GM12864 (cell line): ENCODE results near the gene WDR62.

Experiments used
- DNase-seq: peaks from one replicate; pipeline ENCODE4 v3.0.0-alpha.2; 2011; ENCODE audit warnings: low read depth
- H3K4me3 ChIP-seq: 2 replicates; pipeline ENCODE4 v1.5.1; 2011; ENCODE audit warnings: mild to moderate bottlenecking, low read depth, low read length, control low read depth
- CTCF ChIP-seq: IDR thresholded peaks from 2 replicates; pipeline ENCODE4 v1.5.1; 2011; ENCODE audit warnings: low read depth, mild to moderate bottlenecking, moderate library complexity, low read length, control low read depth, inconsistent platforms; ENCODE audit errors: missing control alignments

WDR62 gene

GRCh38 chr19:36013280-36014011, 41.3 kb upstream of the WDR62 start:
- no peak for TF ChIP-seq CTCF
- H3K4me3 ChIP-seq: peak overlapping the region; percentile 95
- no peak for DNase-seq

DNA sequence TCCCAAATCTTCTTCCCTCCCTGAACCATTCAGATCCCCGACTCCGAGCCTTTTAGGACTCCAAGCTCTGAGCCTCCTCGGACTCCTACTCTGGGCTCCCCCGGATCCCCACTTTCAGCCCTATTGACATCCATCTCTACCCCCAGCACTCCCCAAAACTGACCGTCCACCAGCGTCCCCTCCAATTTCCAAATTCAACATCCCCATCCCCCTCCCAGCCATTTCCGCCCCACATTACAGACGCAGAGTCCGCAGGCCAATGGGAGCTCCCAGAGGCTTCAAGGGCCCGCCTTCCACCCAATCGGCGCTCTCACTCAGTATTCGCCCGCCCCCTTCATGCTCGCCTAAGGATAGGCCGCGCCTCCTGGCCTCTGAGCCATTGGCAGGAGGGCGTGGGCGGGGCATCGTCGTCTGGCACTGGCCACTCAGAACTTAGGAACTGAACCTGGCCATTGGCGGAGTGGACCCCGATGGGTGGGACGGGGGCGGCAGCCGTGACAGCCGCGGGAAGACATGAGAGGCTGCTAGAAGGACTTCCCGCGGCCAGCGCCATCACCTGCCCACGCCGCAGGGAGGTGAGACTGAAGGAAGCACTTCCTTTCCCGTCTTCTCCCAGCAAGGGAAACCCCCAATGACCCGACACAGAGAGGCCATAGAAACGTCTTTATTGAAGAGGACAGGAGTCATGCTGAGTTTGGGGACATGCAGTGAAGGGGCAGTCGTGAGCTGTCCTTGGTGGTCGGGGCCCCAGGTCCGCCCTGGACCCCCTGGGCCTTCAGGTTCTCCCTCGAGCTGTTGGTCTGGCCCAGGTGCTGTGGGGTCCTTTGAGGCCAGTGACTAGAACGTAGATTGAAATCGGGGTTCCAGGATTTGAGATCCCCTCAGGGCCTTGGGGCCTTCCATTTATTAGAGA, 40.4 kb upstream of the WDR62 start, which contains the start of gene ALKBH6:
ALKBH6 (minus strand) TSS at position 202 of the 913 bp plus-strand sequence. CDS start 816 bp downstream, outside the sequence.
- H3K4me3 ChIP-seq: peak within 1 kb of the TSS; percentile 95
- no peak for TF ChIP-seq CTCF
- DNase-seq: peak; percentile 95

DNA sequence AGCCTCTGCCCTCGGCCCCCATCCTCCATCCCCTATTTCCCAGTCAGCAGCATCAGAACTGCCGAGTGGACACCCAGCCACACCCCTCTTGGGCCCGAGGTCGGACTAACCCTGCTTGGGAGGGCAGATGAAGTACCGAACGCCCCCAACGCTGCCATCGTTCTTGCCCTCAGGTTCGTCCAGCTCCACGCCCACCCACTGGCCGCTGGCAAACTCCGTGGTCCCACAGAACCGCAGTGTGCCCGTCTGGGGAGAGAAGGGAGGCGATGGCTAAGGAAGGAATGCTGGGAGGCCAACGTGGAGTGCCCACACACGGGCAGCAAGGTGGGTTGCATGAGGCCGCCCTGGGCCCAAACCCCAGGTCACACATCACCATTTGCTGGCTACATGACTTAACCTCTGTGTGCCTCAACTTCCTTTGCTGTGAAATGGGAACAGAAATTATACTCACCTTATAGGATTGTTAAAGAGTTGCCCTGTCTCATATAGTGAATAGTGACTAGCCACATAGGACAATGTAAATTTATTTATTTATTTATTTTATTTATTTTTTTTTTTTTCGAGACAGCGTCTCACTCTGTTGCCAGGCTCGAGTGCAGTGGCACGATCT, 35.5 kb upstream of the WDR62 start:
- TF ChIP-seq CTCF: no peak
- no peak for DNase-seq
- H3K4me3 ChIP-seq: no peak overlapping the region

GRCh38 chr19:36023432-36023831, 31.3 kb upstream of the WDR62 start:
- TF ChIP-seq CTCF: no peak
- DNase-seq: no peak
- H3K4me3 ChIP-seq: no peak overlapping the region

DNA sequence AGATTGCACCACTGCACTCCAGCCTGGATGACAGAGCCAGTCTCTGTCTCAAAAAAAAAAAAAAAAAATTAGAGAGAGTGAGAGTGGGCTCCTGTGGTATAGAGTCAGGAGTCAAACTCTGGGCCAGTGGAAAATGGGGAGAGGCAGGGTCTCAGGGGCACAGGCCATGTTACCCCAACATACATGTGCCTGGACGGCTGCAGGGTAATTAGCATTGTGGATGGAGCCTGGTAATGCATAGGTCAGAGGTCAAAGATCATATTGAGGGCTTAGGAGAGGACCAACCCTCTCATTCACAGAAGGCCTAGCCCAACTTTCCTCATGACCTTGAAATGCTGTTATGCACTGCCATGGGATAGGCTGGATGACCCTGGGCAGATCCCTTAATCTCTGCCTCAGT, 29.2 kb upstream of the WDR62 start:
- H3K4me3 ChIP-seq: no peak overlapping the region
- TF ChIP-seq CTCF: no peak
- DNase-seq: no peak

DNA sequence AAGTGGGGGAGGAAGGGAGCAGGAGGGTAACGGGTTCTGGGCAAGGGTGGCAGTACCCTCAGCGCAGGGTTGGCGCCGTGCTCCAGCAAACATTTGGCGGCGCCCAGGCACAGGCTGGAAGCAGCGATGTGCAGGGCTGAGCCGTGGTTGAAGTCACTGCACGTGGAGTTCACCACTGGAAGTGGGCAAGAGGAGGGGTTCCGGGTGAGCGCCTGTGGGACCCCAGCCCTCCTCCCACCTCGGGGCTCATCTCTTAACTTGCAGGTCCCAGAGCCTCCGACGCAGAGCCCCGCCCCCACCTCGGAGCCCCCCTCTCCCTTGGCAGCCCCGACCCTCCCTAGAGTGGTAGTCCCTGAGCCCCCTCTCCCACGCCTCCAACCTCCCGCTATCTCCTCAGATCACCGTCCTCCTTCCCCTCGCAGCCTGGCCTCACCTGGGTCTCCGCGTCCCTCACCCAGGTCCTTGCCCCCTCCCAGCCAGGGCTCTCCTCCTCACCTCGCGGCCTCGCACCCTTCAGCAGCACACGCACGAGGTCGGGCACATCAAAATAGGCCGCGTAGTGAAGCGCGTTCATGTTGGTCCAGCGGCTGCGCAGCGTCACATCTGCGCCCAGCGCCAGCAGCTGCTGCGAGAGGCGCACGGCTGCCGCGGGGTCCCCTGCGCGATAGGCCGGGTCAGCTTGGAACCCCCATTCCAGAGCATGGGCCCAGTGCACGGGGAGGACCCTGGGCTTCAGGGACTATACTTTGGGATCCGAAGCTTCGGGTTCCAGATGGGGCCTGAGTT, 28.4 kb upstream of the WDR62 start:
- no peak overlapping the region for H3K4me3 ChIP-seq
- no peak for TF ChIP-seq CTCF
- DNase-seq: no peak
